Right lobe of liver (tissue), 4 donors: ENCODE data around the gene HIPK1.

ENCODE experiments used
- CTCF ChIP-seq, 4 donors: fragments of 200-600 bp in 3 of 4; fragments of 450-650 bp in 1 of 4; IDR thresholded peaks; one replicate each; pipeline versions ENCODE4 v1.5.1 to v1.8.0; 2016 to 2022; ENCODE audit warnings: antibody characterized with exemption in 4 of 4, mild to moderate bottlenecking in 2 of 4
- POLR2A ChIP-seq: fragments of 450-650 bp; IDR thresholded peaks from one replicate; pipeline ENCODE4 v1.6.1; 2017; ENCODE audit warnings: antibody characterized with exemption, mild to moderate bottlenecking
- donor health status: DM: no; HTN: no; CAD: no.
- donor health status: DM: no; HTN: no; CAD: no.
- donor health status: DM: no; HTN: yes; CAD: no.

GRCh38 chr1:113901191-113901590, 27.9 kb upstream of the HIPK1 start:
- TF ChIP-seq CTCF (IDR thresholded peaks at IDR 0.05) (no peak), POLR2A (no peak)
